ENCODE results near the gene FSCN2.

Gene FSCN2

GRCh38 chr17:81527591-81528383 is at the start of gene FSCN2:
TSS of gene FSCN2 (plus strand) at chr17:81528377. CDS start at chr17:81528532, 155 bp downstream.
- no peak for DNase-seq

GRCh38 chr17:81479175-81480071 is 48.8 kb upstream of the FSCN2 start:
- DNase-seq = no peak

- peak; percentile 54 for DNase-seq
These were observed 47.8 kb upstream of the FSCN2 start for GRCh38 chr17:81480140-81481072.

- DNase-seq = peak; percentile 87
These were observed 46.9 kb upstream of the FSCN2 start for GRCh38 chr17:81481073-81481799.

- no peak for DNase-seq
These were observed 46.2 kb upstream of the FSCN2 start for GRCh38 chr17:81481815-81482505.

- DNase-seq = peak; percentile 32
These were observed 45.5 kb upstream of the FSCN2 start for GRCh38 chr17:81482673-81483072.

- no peak for DNase-seq
These were observed 44.9 kb upstream of the FSCN2 start for GRCh38 chr17:81483085-81483861.

GRCh38 chr17:81483862-81484194 is 44.3 kb upstream of the FSCN2 start:
- DNase-seq = no peak

GRCh38 chr17:81484195-81484979 is 43.8 kb upstream of the FSCN2 start:
- DNase-seq = peak; percentile 66

GRCh38 chr17:81486199-81486810 is 41.9 kb upstream of the FSCN2 start:
- no peak for DNase-seq

- no peak for DNase-seq
These were observed 41.1 kb upstream of the FSCN2 start for GRCh38 chr17:81487089-81487486.

- DNase-seq = peak; percentile 72
These were observed 40.5 kb upstream of the FSCN2 start for GRCh38 chr17:81487487-81488275.

- no peak for DNase-seq
These were observed 39.8 kb upstream of the FSCN2 start for GRCh38 chr17:81488276-81488860.

GRCh38 chr17:81489012-81489997 is 38.9 kb upstream of the FSCN2 start:
- peak; percentile 26 for DNase-seq

- no peak for DNase-seq
These were observed 37.9 kb upstream of the FSCN2 start for GRCh38 chr17:81489998-81490992.

GRCh38 chr17:81491181-81491581 is 37.0 kb upstream of the FSCN2 start:
- DNase-seq = no peak

Data from NCI-H1092 treated with DMSO at 0.1 percent for 48 hours (cell line).